Activated CD4-positive, alpha-beta T cell treated with anti-CD3 and anti-CD28 coated beads for 36 hours (primary cell): Measurements from ENCODE around the gene TOR3A. TPM values are rescaled to one million over a fixed set of nuclear protein-coding genes. Genes with fewer than 3 reads are reported as not detected.
A peak's percentile ranks its signal among the peaks of the same experiment; 100 is the strongest.
"Not testable (repeated sequence)": the region's sequence is repeated elsewhere in the genome, so short reads cannot be mapped to it uniquely, and the experiment has no call there.

Source experiments
- ATAC-seq: fragments of 200-7000 bp; cut with Tn5 transposase; one replicate; pipeline ENCODE4 v1.10.0; 2021; ENCODE audit warnings: mild to moderate bottlenecking, moderate library complexity
- CTCF ChIA-PET: fragments of 350-600 bp; sonication (Branson Sonifier 250); formaldehyde crosslinking; loops from one replicate; lab custom pipeline; 2021; ENCODE audit warnings: antibody characterized with exemption; lab: Charles Lee
- POLR2A ChIA-PET: fragments of 350-600 bp; sonication (Branson Sonifier 250); formaldehyde crosslinking; loops from one replicate; lab custom pipeline; 2021; ENCODE audit warnings: antibody characterized with exemption, inconsistent platforms; lab: Charles Lee
- DNase-seq: peaks from one replicate; pipeline ENCODE4 v3.0.0-alpha.2; 2020
- H3K27ac Mint-ChIP-seq: one replicate; pipeline ENCODE4 v1.8.0; 2021; ENCODE audit warnings: mixed read lengths
- H3K27me3 Mint-ChIP-seq: one replicate; pipeline ENCODE4 v1.8.0; 2021; ENCODE audit warnings: mixed read lengths
- H3K36me3 Mint-ChIP-seq: one replicate; pipeline ENCODE4 v1.8.0; 2021; ENCODE audit warnings: low read depth, mixed read lengths
- H3K4me1 Mint-ChIP-seq: one replicate; pipeline ENCODE4 v1.8.0; 2021; ENCODE audit warnings: mixed read lengths
- H3K4me3 Mint-ChIP-seq: one replicate; pipeline ENCODE4 v1.8.0; 2021; ENCODE audit warnings: mild to moderate bottlenecking, moderate library complexity, mixed read lengths
- H3K9me3 Mint-ChIP-seq: one replicate; pipeline ENCODE4 v1.8.0; 2021; ENCODE audit warnings: low read depth, mixed read lengths
- intact Hi-C, 2 experiments: fragments of 100-400 bp; cut with DNase I in 1 of 2; cut with micrococcal nuclease in 1 of 2; formaldehyde crosslinking; loops; one replicate each; pipeline versions ENCODE4 v1.14.2 to v1.15.1; 2022 to 2024; cut with DNase I, micrococcal nuclease
- total RNA-seq, 2 experiments: library from RNA; stranded (reverse); gene quantifications; one replicate each; pipeline ENCODE4 v1.2.3, GENCODE V29; 2021

Gene TOR3A, protein sequence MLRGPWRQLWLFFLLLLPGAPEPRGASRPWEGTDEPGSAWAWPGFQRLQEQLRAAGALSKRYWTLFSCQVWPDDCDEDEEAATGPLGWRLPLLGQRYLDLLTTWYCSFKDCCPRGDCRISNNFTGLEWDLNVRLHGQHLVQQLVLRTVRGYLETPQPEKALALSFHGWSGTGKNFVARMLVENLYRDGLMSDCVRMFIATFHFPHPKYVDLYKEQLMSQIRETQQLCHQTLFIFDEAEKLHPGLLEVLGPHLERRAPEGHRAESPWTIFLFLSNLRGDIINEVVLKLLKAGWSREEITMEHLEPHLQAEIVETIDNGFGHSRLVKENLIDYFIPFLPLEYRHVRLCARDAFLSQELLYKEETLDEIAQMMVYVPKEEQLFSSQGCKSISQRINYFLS
- 10 to 100 TPM; 29.4 TPM for total RNA-seq

DNA sequence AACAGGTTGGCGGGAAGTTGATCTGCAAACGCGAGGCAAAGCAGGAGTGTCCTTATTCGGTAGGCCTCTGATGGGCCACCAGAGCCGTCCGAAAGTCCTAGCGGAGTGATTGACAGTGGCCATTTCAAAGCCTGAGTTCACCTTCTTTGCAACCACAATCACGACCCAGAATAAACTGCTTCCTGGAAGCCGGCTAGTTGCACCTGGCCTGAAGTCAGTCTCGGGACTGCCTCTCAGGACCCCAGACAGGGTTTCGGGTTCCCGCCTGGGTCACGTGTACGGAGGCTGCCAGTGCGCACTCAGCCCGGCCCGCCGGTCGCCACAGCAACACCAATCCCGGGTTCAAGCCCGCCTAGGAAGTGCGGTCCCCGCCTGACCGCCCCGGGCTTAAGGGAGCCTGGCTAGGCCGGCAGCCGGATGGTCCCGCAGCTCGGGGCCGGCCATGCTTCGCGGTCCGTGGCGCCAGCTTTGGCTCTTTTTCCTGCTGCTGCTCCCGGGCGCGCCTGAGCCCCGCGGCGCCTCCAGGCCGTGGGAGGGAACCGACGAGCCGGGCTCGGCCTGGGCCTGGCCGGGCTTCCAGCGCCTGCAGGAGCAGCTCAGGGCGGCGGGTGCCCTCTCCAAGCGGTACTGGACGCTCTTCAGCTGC is at the start of gene TOR3A:
TSS of gene TOR3A (plus strand) at position 384 of the 646 bp plus-strand sequence. CDS start at position 443, 59 bp downstream.
- Mint-ChIP-seq H3K4me1 (peaks cover 24% of the 10 kb centered on the region), H3K36me3 (peaks cover 10% of the 10 kb centered on the region), H3K27me3 (no peaks in the 10 kb centered on the region), H3K9me3 (no peaks in the 10 kb centered on the region), H3K4me3 (peak within 1 kb of the TSS; percentile 94), H3K27ac (peak within 1 kb of the TSS; percentile 94)
- DNase-seq (peak; percentile 87), ATAC-seq (peak; percentile 78)
- ChIA-PET POLR2A (interaction anchor here (0.6 to 2.0 kb wide), 4 partner anchors 47 to 801 kb away, joined by 3 to 5 read pairs (median 3); partner anchors contain the start of gene TOR1AIP1), CTCF (interaction anchor here (0.7 to 3.6 kb wide), 8 partner anchors 39 to 288 kb away, joined by 3 to 28 read pairs (median 4); partner anchors contain the start of gene AXDND1)
- intact Hi-C loops: loop anchor here (1.0 to 10.0 kb wide), 18 partner anchors 39 to 795 kb away; partner anchors contain the start of genes ABL2 (in 2 of the 2), AXDND1 (in 1 of the 2), FAM20B (in 1 of the 2) and SOAT1 (in 1 of the 2)

DNA sequence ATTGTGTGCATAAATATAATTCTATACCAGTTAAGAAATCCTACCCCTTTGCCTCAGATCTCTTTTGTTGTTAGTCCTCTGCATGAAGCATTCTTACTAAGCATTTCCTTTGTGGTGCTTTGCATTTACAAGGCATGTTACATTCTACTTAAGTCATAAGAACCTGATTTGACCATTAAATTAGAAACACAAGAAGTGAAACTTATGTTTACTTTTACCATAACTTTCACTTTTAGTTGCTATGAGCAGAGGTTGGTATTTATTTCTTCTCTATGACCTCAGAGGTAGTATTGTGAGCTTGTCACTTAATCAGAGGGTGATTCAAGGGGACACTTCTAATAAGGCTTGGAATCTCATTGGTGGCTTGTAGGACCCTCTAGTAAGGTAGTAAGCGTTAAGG is 47.1 kb upstream of the TOR3A start:
- Mint-ChIP-seq H3K4me3 (no peak overlapping the region), H3K27me3 (no peaks in the 10 kb centered on the region), H3K36me3 (peaks cover 6% of the 10 kb centered on the region), H3K27ac (peak overlapping the region; percentile 84), H3K9me3 (no peaks in the 10 kb centered on the region), H3K4me1 (peaks cover 85% of the 10 kb centered on the region)
- DNase-seq (no peak), ATAC-seq (peak; percentile 80)
- intact Hi-C loops: loop anchor here (1.0 to 5.0 kb wide), 7 partner anchors 8 to 265 kb away; partner anchors contain the start of genes ABL2 (in 2 of the 2) and SOAT1 (in 1 of the 2)
- CTCF ChIA-PET: no interaction called here
- POLR2A ChIA-PET: interaction anchor here (0.5 to 1.8 kb wide), 2 partner anchors 47 to 263 kb away, joined by 5 to 8 read pairs; partner anchors contain the start of gene TOR3A

DNA sequence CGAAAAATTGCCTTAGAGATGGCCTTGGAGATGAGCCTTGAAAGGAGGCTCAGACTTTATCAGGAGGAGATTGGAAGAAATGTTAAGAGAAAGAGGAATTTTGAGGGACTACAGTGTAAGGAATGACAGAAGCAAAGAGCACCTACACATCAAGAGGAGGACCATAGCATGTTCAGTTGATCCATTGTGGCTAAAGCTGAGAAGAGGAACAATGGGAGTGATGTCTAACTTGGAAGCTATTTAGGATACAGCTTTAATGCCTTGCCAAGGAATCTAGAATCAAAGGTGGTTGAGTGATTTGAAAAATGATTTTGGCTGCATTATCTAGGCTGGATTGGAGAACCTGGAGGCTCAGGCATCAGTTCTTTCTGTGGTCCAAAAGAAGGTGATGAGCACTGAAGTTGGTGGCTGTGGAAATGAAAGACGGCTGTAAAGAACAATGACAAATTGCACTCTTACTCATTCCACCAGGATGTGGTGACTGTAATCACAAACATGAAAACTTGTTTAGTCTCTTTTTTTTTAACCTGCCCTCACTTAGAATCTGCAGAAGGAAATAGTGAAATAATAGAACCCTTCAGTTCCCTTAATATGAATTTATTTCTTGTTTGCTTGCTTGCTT is 44.9 kb upstream of the TOR3A start:
- peak overlapping the region; percentile 22 for H3K4me3 Mint-ChIP-seq
- H3K27me3 Mint-ChIP-seq: no peaks in the 10 kb centered on the region
- intact Hi-C loops: loop anchor here (1.0 to 5.0 kb wide), 4 partner anchors 35 to 105 kb away; no protein-coding TSS in a partner anchor
- POLR2A ChIA-PET: interaction anchor here (0.5 kb wide), 1 partner anchor 30 kb away, joined by 3 read pairs; no protein-coding TSS in a partner anchor
- peak overlapping the region; percentile 73 for H3K27ac Mint-ChIP-seq
- CTCF ChIA-PET: interaction anchor here (2.0 kb wide), 1 partner anchor 10 kb away, joined by 5 read pairs; no protein-coding TSS in a partner anchor
- DNase-seq (peak; percentile 49), ATAC-seq (peak; percentile 77)
- peaks cover 62% of the 10 kb centered on the region for H3K4me1 Mint-ChIP-seq
- peaks cover 6% of the 10 kb centered on the region for H3K36me3 Mint-ChIP-seq
- H3K9me3 Mint-ChIP-seq: no peaks in the 10 kb centered on the region

DNA sequence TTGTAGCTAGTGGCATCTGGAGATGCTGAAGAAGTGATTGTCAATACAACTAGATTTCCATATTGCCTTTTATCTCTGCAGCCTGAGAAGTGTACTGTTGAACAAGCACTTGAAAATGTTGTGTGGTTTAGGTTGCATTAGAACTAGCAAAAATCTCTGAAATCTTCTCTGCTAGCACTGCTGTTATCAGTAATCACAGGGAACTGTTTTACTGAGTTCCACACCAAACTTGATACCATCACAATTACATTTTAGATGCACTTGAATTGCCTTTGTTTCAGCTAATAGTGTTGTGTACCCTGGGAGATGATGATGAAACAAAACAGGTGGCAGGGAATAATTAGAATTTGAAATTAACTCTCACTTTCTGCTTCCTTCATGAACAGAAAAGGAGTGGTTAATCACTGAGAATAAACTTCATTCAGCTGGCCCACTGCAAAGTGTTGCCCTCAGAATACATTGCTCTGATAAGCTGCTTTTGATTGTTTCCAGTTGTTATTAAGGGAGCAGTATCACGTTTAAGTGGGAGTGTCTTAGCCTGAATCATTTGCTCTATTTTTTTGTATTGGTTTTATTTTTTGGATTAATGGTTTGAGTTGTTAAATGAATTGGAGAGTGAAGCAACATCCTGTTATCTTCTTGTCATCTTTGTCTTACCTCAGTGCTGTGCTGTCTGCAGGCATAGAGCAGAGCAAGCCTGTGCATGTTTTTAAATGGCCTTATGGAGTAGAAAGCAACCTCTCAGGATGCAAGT is 43.2 kb upstream of the TOR3A start:
- peak overlapping the region; percentile 69 for H3K27ac Mint-ChIP-seq
- H3K27me3 Mint-ChIP-seq: no peaks in the 10 kb centered on the region
- peak; percentile 20 for ATAC-seq
- intact Hi-C loops: loop anchor here in 1 of 2 experiments (5.0 kb wide), 1 partner anchor 104 kb away; no protein-coding TSS in a partner anchor
- ChIA-PET CTCF (interaction anchor here (2.0 kb wide), 1 partner anchor 12 kb away, joined by 5 read pairs; no protein-coding TSS in a partner anchor), POLR2A (no interaction called here)
- DNase-seq: no peak
- H3K9me3 Mint-ChIP-seq: no peaks in the 10 kb centered on the region
- no peak overlapping the region for H3K4me3 Mint-ChIP-seq
- H3K36me3 Mint-ChIP-seq: peaks cover 6% of the 10 kb centered on the region
- peaks cover 54% of the 10 kb centered on the region for H3K4me1 Mint-ChIP-seq

DNA sequence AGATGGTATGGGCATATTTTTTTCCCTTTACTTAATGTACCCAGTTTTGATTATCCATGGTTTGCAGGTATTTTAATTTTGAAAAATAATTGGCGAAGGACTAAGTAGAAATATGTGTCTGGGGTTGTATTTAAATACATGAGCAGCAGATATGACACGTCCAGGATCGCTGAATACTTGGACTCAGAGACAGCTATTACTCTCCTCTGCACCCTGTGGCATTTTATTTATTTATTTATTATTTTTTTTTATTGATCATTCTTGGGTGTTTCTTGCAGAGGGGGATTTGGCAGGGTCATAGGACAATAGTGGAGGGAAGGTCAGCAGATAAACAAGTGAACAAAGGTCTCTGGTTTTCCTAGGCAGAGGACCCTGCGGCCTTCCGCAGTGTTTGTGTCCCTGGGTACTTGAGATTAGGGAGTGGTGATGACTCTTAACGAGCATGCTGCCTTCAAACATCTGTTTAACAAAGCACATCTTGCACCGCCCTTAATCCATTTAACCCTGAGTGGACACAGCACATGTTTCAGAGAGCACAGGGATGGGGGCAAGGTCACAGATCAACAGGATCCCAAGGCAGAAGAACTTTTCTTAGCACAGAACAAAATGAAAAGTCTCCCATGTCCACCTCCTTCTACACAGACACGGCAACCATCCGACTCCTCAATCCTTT is 42.2 kb upstream of the TOR3A start:
- intact Hi-C loops: loop anchor here in 1 of 2 experiments (5.0 kb wide), 1 partner anchor 103 kb away; no protein-coding TSS in a partner anchor
- ATAC-seq, H3K4me3 Mint-ChIP-seq, H3K27me3 Mint-ChIP-seq, CTCF ChIA-PET, H3K27ac Mint-ChIP-seq, H3K36me3 Mint-ChIP-seq, H3K9me3 Mint-ChIP-seq, DNase-seq, POLR2A ChIA-PET: not testable (repeated sequence)
- H3K4me1 Mint-ChIP-seq: peaks cover 45% of the 10 kb centered on the region

DNA sequence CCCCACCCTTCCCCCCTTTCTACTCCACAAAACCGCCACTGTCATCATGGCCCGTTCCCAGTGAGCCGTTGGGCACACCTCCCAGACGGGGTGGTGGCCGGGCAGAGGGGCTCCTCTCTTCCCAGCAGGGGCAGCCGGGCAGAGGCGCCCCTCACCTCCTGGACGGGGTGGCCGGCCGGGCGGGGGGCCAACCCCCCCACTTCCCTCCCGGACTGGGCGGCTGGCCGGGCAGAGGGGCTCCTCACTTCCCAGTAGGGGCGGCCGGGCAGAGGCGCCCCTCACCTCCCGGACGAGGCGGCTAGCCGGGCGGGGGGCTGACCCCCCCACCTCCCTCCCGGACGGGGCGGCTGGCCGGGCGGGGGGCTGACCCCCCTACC is 41.7 kb upstream of the TOR3A start:
- H3K27me3 Mint-ChIP-seq, DNase-seq, ATAC-seq, POLR2A ChIA-PET, intact Hi-C loops, H3K4me3 Mint-ChIP-seq, H3K27ac Mint-ChIP-seq, H3K9me3 Mint-ChIP-seq, H3K36me3 Mint-ChIP-seq, CTCF ChIA-PET: not testable (repeated sequence)
- peaks cover 40% of the 10 kb centered on the region for H3K4me1 Mint-ChIP-seq

DNA sequence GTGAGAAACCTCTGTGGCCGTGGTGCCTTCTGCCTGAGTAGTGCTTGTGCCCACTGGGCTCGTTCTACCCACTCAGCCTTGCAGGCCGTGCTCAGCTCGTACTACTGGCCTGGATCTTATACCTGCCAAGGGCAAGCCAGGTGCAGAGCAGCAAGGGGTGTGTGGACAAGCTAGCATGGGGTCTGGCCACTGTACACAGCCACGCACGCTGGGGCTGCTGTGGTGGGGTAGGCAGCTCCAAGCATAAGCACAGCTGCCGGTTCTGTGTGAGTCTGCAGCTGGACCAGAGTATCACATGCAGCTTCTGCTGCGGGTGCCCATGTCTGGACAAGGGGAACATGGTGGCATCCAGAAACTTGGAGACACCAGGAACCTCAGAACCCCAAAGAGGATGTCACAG is 39.8 kb upstream of the TOR3A start:
- ChIA-PET POLR2A (no interaction called here), CTCF (interaction anchor here (0.9 to 1.5 kb wide), 2 partner anchors 10 to 64 kb away, joined by 3 to 4 read pairs; no protein-coding TSS in a partner anchor)
- ATAC-seq: no peak
- DNase-seq: no peak
- peaks cover 7% of the 10 kb centered on the region for H3K36me3 Mint-ChIP-seq
- peaks cover 22% of the 10 kb centered on the region for H3K4me1 Mint-ChIP-seq
- intact Hi-C loops: no loop called here
- H3K27ac Mint-ChIP-seq: no peak overlapping the region
- H3K27me3 Mint-ChIP-seq: no peaks in the 10 kb centered on the region
- H3K9me3 Mint-ChIP-seq: no peaks in the 10 kb centered on the region
- no peak overlapping the region for H3K4me3 Mint-ChIP-seq

DNA sequence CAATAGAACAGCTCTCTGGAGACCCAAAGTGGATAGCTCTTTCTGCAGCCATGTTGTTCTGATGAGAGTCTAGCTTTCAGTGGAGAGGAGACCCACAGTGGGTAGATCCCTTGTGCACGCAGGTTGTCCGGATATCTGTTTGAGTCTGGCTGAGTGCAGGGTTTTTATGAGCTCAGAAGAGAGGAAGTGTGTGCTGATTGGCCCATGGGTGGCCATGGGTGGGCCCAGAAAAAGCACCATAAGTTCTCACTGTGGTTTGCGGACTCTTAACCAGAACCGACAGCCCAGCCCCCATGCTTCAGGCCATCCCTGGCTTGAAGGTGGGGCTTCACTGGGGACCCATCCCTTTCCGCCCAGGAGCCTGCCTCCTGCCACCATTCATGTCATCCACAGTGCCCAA is 39.2 kb upstream of the TOR3A start:
- Mint-ChIP-seq H3K4me1 (peaks cover 16% of the 10 kb centered on the region), H3K27me3 (no peaks in the 10 kb centered on the region), H3K36me3 (peaks cover 7% of the 10 kb centered on the region), H3K4me3 (no peak overlapping the region), H3K9me3 (no peaks in the 10 kb centered on the region), H3K27ac (no peak overlapping the region)
- ATAC-seq (no peak), DNase-seq (no peak)
- POLR2A ChIA-PET: no interaction called here
- intact Hi-C loops: no loop called here
- CTCF ChIA-PET: interaction anchor here (0.5 to 1.5 kb wide), 3 partner anchors 9 to 63 kb away, joined by 3 to 4 read pairs (median 4); no protein-coding TSS in a partner anchor

DNA sequence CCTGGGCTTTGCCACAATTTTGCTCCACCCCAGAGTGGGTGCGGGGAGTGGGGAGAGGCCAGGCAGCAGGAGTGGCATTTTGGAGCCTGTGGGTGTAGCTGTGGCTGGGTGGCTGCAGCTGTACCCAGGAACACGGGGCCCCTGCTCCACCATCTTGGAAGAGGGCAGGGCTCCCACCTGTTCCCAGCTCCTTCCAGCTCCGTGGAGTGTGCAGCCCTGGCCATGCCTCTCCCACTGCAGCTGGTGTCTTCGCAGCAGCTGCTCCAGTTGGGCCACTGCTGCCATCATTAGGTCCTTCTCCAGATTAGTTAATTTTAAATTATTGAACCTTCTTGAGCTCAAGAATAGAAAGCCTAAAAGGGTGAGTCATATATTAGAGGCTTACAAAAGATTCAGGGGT is 38.6 kb upstream of the TOR3A start:
- POLR2A ChIA-PET: no interaction called here
- no peak for DNase-seq
- CTCF ChIA-PET: interaction anchor here (0.9 to 1.5 kb wide), 2 partner anchors 9 to 324 kb away, joined by 3 to 4 read pairs; no protein-coding TSS in a partner anchor

DNA sequence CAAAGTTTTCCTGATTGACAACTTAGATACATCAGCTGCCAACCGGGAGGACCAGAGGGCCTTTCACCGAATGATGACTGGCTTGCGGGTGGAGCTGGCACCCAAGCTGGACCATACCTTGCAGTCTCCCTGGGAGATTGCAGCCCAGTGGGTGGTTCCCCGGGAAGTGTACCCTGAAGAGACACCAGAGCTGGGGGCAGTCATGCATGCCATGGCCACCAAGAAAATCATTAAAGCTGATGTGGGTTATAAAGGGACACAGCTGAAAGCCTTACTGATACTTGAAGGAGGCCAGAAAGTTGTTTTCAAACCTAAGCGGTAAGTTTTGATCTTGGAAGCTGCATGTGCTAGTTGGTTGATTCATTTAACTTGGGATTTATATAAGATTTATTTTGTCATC is 38.0 kb upstream of the TOR3A start:
- intact Hi-C loops: no loop called here
- ChIA-PET POLR2A (no interaction called here), CTCF (interaction anchor here (0.5 to 0.9 kb wide), 3 partner anchors 324 to 491 kb away, joined by 3 read pairs; no protein-coding TSS in a partner anchor)
- H3K27me3 Mint-ChIP-seq: no peaks in the 10 kb centered on the region
- no peak for DNase-seq
- ATAC-seq: no peak
- no peak overlapping the region for H3K4me3 Mint-ChIP-seq
- no peak overlapping the region for H3K27ac Mint-ChIP-seq
- H3K4me1 Mint-ChIP-seq: peaks cover 6% of the 10 kb centered on the region
- peaks cover 4% of the 10 kb centered on the region for H3K36me3 Mint-ChIP-seq
- no peaks in the 10 kb centered on the region for H3K9me3 Mint-ChIP-seq

More for the DNA sequence above, 38.6 kb upstream of the TOR3A start:
- Mint-ChIP-seq H3K4me3 (no peak overlapping the region), H3K9me3 (no peaks in the 10 kb centered on the region), H3K4me1 (peaks cover 12% of the 10 kb centered on the region), H3K27me3 (no peaks in the 10 kb centered on the region), H3K27ac (no peak overlapping the region), H3K36me3 (peaks cover 7% of the 10 kb centered on the region)
- intact Hi-C loops: no loop called here
- ATAC-seq: no peak
